HG03460 (cell line): ENCODE results near the gene ANKRD33.

ENCODE experiments used
- ATAC-seq: cut with Tn5 transposase; IDR thresholded peaks from one replicate; pipeline ENCODE4 v1.9.1; 2021; ENCODE audit not compliant: unreplicated experiment

The ANKRD33 gene

GRCh38 chr12:51855586-51856428, 32.1 kb upstream of the ANKRD33 start:
- ATAC-seq, result no peak

GRCh38 chr12:51860986-51861385, 26.9 kb upstream of the ANKRD33 start:
- ATAC-seq, result no peak

- ATAC-seq, result no peak
Observed at GRCh38 chr12:51862947-51863346, 25.0 kb upstream of the ANKRD33 start.

GRCh38 chr12:51863363-51863932, 24.5 kb upstream of the ANKRD33 start:
- no peak for ATAC-seq

- no peak for ATAC-seq
Observed at GRCh38 chr12:51863933-51864832, 23.7 kb upstream of the ANKRD33 start.

GRCh38 chr12:51864833-51865670, 22.9 kb upstream of the ANKRD33 start:
- ATAC-seq, result no peak

- no peak for ATAC-seq
Observed at GRCh38 chr12:51865757-51866270, 22.1 kb upstream of the ANKRD33 start.

- no peak for ATAC-seq
Observed at GRCh38 chr12:51866324-51866723, 21.6 kb upstream of the ANKRD33 start.

GRCh38 chr12:51866762-51867161, 21.1 kb upstream of the ANKRD33 start:
- no peak for ATAC-seq

GRCh38 chr12:51867371-51867770, 20.5 kb upstream of the ANKRD33 start:
- no peak for ATAC-seq

GRCh38 chr12:51867796-51868428, 20.0 kb upstream of the ANKRD33 start:
- ATAC-seq, result no peak

- ATAC-seq, result no peak
Observed at GRCh38 chr12:51868821-51869495, 18.9 kb upstream of the ANKRD33 start.

- no peak for ATAC-seq
Observed at GRCh38 chr12:51869496-51869865, 18.4 kb upstream of the ANKRD33 start.

- ATAC-seq, result no peak
Observed at GRCh38 chr12:51869931-51870330, 18.0 kb upstream of the ANKRD33 start.

GRCh38 chr12:51870504-51870903, 17.4 kb upstream of the ANKRD33 start:
- no peak for ATAC-seq

GRCh38 chr12:51871126-51871525, 16.8 kb upstream of the ANKRD33 start:
- ATAC-seq, result no peak

- ATAC-seq, result no peak
Observed at GRCh38 chr12:51871918-51872688, 15.8 kb upstream of the ANKRD33 start.

- no peak for ATAC-seq
Observed at GRCh38 chr12:51872689-51872981, 15.3 kb upstream of the ANKRD33 start.
